HEK293 (cell line): Measurements from ENCODE around the gene SHC3.

ENCODE experiments used
- CTCF ChIA-PET: fragments of 350-600 bp; formaldehyde crosslinking; extraction: SDS; loops from one replicate; lab custom pipeline; 2021; ENCODE audit warnings: antibody characterized with exemption; lab: Yijun Ruan, JAX
- POLR2A ChIA-PET: fragments of 300-600 bp; formaldehyde crosslinking; extraction: SDS; loops from one replicate; lab custom pipeline; 2020; ENCODE audit warnings: antibody characterized with exemption, inconsistent platforms; lab: Yijun Ruan, JAX
- H3K27ac ChIP-seq: fragments of 200-500 bp; sonication (Bioruptor generic); 2 replicates; pipeline ENCODE4 v1.5.1; 2014; ENCODE audit warnings: low read depth, low read length, control low read depth, inconsistent platforms; ENCODE audit errors: extremely low read depth
- H3K36me3 ChIP-seq, 2 experiments: fragments of 200-500 bp in 1 of 2; sonication (Bioruptor generic) in 1 of 2; 1 replicate in 1 of 2; 2 replicates in 1 of 2; pipeline ENCODE4 v1.5.1; 2014 to 2017; ENCODE audit warnings: inconsistent platforms in 2 of 2, low read length in 2 of 2; ENCODE audit not compliant: control insufficient read depth in 2 of 2, insufficient read depth in 1 of 2
- H3K4me1 ChIP-seq: fragments of 200-500 bp; sonication (Bioruptor generic); 2 replicates; pipeline ENCODE4 v1.5.1; 2014; ENCODE audit warnings: mild to moderate bottlenecking, low read length, inconsistent platforms; ENCODE audit not compliant: control insufficient read depth, insufficient read depth
- H3K4me3 ChIP-seq: 2 replicates; pipeline ENCODE4 v1.5.1; 2011; ENCODE audit warnings: low read depth, mild to moderate bottlenecking, control low read depth, low read length, moderate library complexity
- H3K9me3 ChIP-seq: fragments of 200-500 bp; sonication (Bioruptor generic); 2 replicates; pipeline ENCODE4 v1.5.1; 2014; ENCODE audit warnings: low read depth, low read length, inconsistent platforms; ENCODE audit not compliant: control insufficient read depth, insufficient read depth
- GLI2 ChIP-seq: fragments of 450-650 bp; formaldehyde crosslinking; IDR thresholded peaks from 2 replicates; pipeline ENCODE4; 2017; ENCODE audit warnings: missing biosample characterization, missing genetic modification characterization, low read depth, borderline replicate concordance
- HOXD13 ChIP-seq: sonication (generic); formaldehyde crosslinking; IDR thresholded peaks from 2 replicates; pipeline ENCODE4 v1.8.0; 2022; ENCODE audit warnings: missing genetic modification reagents, borderline replicate concordance
- PRDM2 ChIP-seq: fragments of 450-650 bp; formaldehyde crosslinking; IDR thresholded peaks from 2 replicates; pipeline ENCODE4 v1.5.1; 2016; ENCODE audit warnings: missing biosample characterization, missing genetic modification characterization, borderline replicate concordance
- SALL2 ChIP-seq: fragments of 450-650 bp; formaldehyde crosslinking; IDR thresholded peaks from 2 replicates; pipeline ENCODE4 v1.5.0; 2017; ENCODE audit warnings: missing biosample characterization, mild to moderate bottlenecking, missing genetic modification characterization, borderline replicate concordance
- SETDB1 ChIP-seq: IDR thresholded peaks from one replicate; pipeline ENCODE4 v1.6.1; 2017; ENCODE audit warnings: mild to moderate bottlenecking, low read length, moderate library complexity, mixed read lengths; ENCODE audit not compliant: insufficient read length
- SP3 ChIP-seq: fragments of 450-650 bp; formaldehyde crosslinking; IDR thresholded peaks from 2 replicates; pipeline ENCODE4 v1.5.1; 2016; ENCODE audit warnings: missing biosample characterization, missing genetic modification characterization
- ZBTB49 ChIP-seq: fragments of 450-650 bp; formaldehyde crosslinking; IDR thresholded peaks from 2 replicates; pipeline ENCODE4 v1.5.1; 2016; ENCODE audit warnings: missing biosample characterization, missing genetic modification characterization, low read depth
- ZEB2 ChIP-seq: fragments of 450-650 bp; formaldehyde crosslinking; IDR thresholded peaks from 2 replicates; pipeline ENCODE4 v1.5.1; 2016; ENCODE audit warnings: missing biosample characterization, missing genetic modification characterization
- ZFHX2 ChIP-seq: fragments of 450-650 bp; formaldehyde crosslinking; conservative IDR thresholded peaks from 2 replicates; pipeline ENCODE4 v1.5.1; 2016; ENCODE audit warnings: missing biosample characterization, missing genetic modification characterization
- ZFP69B ChIP-seq: fragments of 450-650 bp; formaldehyde crosslinking; IDR thresholded peaks from 2 replicates; pipeline ENCODE4 v1.5.1; 2016; ENCODE audit warnings: missing biosample characterization, missing genetic modification characterization
- ZIC2 ChIP-seq: fragments of 450-650 bp; formaldehyde crosslinking; IDR thresholded peaks from 2 replicates; pipeline ENCODE4 v1.5.1; 2016; ENCODE audit warnings: missing biosample characterization, missing genetic modification characterization
- ZNF19 ChIP-seq: fragments of 450-650 bp; formaldehyde crosslinking; IDR thresholded peaks from 2 replicates; pipeline ENCODE4; 2016; ENCODE audit warnings: missing biosample characterization, missing genetic modification characterization, low read depth
- ZNF239 ChIP-seq: fragments of 450-650 bp; formaldehyde crosslinking; IDR thresholded peaks from 2 replicates; pipeline ENCODE4 v1.5.1; 2016; ENCODE audit warnings: missing biosample characterization, missing genetic modification characterization
- ZNF24 ChIP-seq: fragments of 450-650 bp; formaldehyde crosslinking; IDR thresholded peaks from 2 replicates; pipeline ENCODE4 v1.5.1; 2016; ENCODE audit warnings: missing biosample characterization, missing genetic modification characterization
- ZNF394 ChIP-seq: fragments of 450-650 bp; formaldehyde crosslinking; IDR thresholded peaks from 2 replicates; pipeline ENCODE4 v1.5.1; 2016; ENCODE audit warnings: missing biosample characterization, missing genetic modification characterization, mild to moderate bottlenecking, moderate library complexity, borderline replicate concordance
- ZNF548 ChIP-seq: fragments of 450-650 bp; formaldehyde crosslinking; IDR thresholded peaks from 2 replicates; pipeline ENCODE4 v1.5.1; 2016; ENCODE audit warnings: missing biosample characterization, missing genetic modification characterization
- ZXDB ChIP-seq: fragments of 450-650 bp; formaldehyde crosslinking; IDR thresholded peaks from 2 replicates; pipeline ENCODE4 v1.5.1; 2016; ENCODE audit warnings: missing biosample characterization, missing genetic modification characterization
- TF ChIP-seq, protein P1 (sequence below): fragments of 450-650 bp; formaldehyde crosslinking; IDR thresholded peaks from 2 replicates; pipeline ENCODE4 v1.5.1; 2016; ENCODE audit warnings: missing biosample characterization, missing genetic modification characterization
- TF ChIP-seq, protein P2 (sequence below): fragments of 450-650 bp; formaldehyde crosslinking; IDR thresholded peaks from 2 replicates; pipeline ENCODE4 v1.5.1; 2016; ENCODE audit warnings: missing biosample characterization, missing genetic modification characterization

Gene SHC3

DNA sequence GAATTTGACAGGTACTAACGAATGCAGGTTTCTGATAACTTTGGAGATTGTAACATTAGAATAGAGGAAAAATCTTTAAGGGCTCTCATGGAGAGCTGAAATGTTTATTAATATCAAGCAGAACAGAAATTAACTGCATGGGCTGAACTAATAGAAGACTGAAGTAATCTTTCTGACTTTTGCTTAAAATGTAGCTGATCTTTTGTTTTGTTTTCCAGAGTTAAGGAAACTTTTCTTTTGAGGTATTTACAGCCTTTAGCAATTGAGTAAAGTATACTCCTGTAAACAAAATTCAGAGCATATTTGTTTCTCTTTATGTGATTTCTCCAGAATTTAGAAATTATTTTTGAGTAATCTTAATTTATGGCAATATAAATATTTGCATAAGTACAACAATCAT, 43.9 kb downstream of the SHC3 start:
- TF ChIP-seq ZBTB49 (tag by site-specific recombination) (no peak), ZIC2 (tag by site-specific recombination) (no peak), SETDB1 (peak; percentile 93)
- ChIA-PET POLR2A (no interaction called here), CTCF (no interaction called here)
- Histone ChIP-seq H3K4me3 (no peak overlapping the region), H3K4me1 (no peaks in the 10 kb centered on the region), H3K27ac (no peak overlapping the region), H3K9me3 (no peaks in the 10 kb centered on the region), H3K36me3 (no peaks in the 10 kb centered on the region)

- no peaks in the 10 kb centered on the region for H3K9me3 ChIP-seq
- H3K4me3 ChIP-seq = no peak overlapping the region
- CTCF ChIA-PET = no interaction called here
- no peaks in the 10 kb centered on the region for H3K36me3 ChIP-seq
- no peaks in the 10 kb centered on the region for H3K4me1 ChIP-seq
- TF ChIP-seq ZNF548 (tag by site-specific recombination) (no peak), ZNF19 (no peak), GLI2 (tag by site-specific recombination) (no peak)
- TF ChIP-seq, protein P1, sequence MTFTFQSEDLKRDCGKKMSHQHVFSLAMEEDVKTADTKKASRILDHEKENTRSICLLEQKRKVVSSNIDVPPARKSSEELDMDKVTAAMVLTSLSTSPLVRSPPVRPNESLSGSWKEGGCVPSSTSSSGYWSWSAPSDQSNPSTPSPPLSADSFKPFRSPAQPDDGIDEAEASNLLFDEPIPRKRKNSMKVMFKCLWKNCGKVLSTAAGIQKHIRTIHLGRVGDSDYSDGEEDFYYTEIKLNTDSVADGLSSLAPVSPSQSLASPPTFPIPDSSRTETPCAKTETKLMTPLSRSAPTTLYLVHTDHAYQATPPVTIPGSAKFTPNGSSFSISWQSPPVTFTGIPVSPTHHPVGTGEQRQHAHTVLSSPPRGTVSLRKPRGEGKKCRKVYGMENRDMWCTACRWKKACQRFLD (tag by site-specific recombination) = no peak
- TF ChIP-seq, protein P2, sequence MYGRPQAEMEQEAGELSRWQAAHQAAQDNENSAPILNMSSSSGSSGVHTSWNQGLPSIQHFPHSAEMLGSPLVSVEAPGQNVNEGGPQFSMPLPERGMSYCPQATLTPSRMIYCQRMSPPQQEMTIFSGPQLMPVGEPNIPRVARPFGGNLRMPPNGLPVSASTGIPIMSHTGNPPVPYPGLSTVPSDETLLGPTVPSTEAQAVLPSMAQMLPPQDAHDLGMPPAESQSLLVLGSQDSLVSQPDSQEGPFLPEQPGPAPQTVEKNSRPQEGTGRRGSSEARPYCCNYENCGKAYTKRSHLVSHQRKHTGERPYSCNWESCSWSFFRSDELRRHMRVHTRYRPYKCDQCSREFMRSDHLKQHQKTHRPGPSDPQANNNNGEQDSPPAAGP (tag by site-specific recombination) = no peak
- no peak overlapping the region for H3K27ac ChIP-seq
- POLR2A ChIA-PET = no interaction called here
Measured at GRCh38 chr9:89122949-89123348, 55.7 kb downstream of the SHC3 start.

- Histone ChIP-seq H3K4me3 (no peak overlapping the region), H3K4me1 (no peaks in the 10 kb centered on the region), H3K36me3 (no peaks in the 10 kb centered on the region), H3K9me3 (no peaks in the 10 kb centered on the region), H3K27ac (no peak overlapping the region)
- TF ChIP-seq SP3 (tag by site-specific recombination) = no peak
- no peak for TF ChIP-seq ZNF394 (tag by site-specific recombination)
- ChIA-PET POLR2A (no interaction called here), CTCF (no interaction called here)
Measured at GRCh38 chr9:89120704-89121103, 57.9 kb downstream of the SHC3 start.

GRCh38 chr9:89116805-89117192, 61.8 kb downstream of the SHC3 start:
- H3K9me3 ChIP-seq = no peaks in the 10 kb centered on the region
- no peak overlapping the region for H3K4me3 ChIP-seq
- no peaks in the 10 kb centered on the region for H3K4me1 ChIP-seq
- ChIA-PET CTCF (no interaction called here), POLR2A (no interaction called here)
- H3K27ac ChIP-seq = no peak overlapping the region
- no peaks in the 10 kb centered on the region for H3K36me3 ChIP-seq
- TF ChIP-seq ZFHX2 = no peak
- no peak for TF ChIP-seq SALL2 (tag by site-specific recombination)
- no peak for TF ChIP-seq ZNF24 (tag by site-specific recombination)
- TF ChIP-seq HOXD13 (CRISPR knock-in tag) = no peak
- TF ChIP-seq ZFP69B = no peak
- no peak for TF ChIP-seq PRDM2 (tag by site-specific recombination)
- TF ChIP-seq ZNF239 (tag by site-specific recombination) = no peak
- no peak for TF ChIP-seq ZEB2 (tag by site-specific recombination)
- TF ChIP-seq ZIC2 (tag by site-specific recombination) = no peak
- no peak for TF ChIP-seq ZXDB (tag by site-specific recombination)
